ENCODE measurements around the gene TANC1.

Gene TANC1

DNA sequence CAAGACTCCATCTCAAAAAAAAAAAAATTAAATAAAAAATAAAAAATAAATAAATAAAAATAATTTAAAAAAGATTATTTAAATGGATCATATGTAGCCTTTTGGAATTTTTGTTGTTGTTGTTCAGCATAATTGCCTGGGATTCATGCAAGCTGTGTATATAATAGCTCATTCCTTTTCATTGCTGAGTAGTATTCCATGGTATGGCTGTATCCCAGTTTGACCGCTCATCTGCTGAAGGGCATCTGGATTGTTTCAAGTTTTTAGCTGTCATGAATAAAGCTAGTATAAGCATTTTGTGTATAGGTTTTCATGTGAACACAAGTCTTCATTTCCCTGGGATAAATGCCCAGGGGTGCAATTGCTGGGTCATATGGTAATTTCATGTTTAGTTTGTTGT is 6.4 kb upstream of the TANC1 start:
- DNase-seq (ENCODE audit: low read depth in 2 of 2), result no peak

DNA sequence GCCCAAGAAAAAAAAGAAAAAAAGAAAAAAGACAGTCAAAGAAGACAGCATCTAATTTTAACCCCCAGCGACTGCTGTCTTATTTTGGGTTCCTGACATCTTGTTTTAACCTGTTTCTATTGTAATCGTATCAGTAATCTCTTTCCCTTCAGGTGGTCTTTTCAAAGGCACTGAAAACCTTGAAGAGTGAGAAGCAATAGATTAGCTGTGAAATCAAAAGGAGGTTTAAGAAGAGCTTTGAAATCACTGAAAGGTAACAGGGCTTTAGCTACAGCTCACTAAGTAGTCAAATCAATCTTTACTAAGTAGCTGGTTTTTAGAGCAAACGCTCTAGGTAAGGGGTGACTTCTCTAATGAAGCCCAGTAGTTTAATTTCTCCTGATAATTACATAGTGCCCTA is 5.4 kb upstream of the TANC1 start:
- DNase-seq (ENCODE audit: low read depth in 2 of 2), result no peak

DNA sequence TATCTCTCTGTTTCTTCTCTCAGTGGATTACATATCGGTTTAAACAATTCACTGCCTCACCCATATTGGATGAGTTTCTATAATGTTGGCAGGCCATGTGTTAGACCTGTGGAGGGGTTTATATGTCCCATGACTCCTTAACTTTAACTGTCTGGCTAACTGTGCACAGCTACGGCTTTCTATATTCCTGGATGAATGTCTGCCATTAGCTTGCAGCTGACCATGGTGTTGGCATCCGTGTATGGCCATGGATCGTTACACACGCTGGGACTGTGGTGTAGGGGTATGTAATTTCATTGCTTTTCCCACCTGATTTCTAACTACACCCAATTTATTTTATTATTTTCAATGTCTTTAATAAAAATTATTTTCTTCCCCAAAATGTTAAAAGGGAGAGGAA is 3.3 kb upstream of the TANC1 start:
- no peak for DNase-seq (ENCODE audit: low read depth in 2 of 2)

DNA sequence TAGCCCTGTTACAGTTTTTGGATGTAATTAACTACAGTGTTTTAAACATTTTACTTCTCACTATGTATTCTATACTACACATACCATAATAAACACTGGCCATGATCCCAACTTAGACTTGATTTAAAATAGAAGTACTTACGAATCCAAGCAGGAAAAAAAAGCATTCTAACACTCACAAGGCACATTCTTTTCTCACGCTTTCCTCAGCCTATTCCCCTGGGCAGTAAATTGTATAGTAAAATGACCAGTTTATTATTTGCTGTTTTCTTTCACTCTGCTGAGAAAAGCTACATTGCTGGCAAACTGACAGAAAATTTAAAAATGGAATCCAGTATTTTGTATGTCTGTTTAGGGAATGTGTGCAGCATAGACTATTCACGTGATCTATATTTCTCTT is 2.8 kb upstream of the TANC1 start:
- DNase-seq (ENCODE audit: low read depth in 2 of 2), result no peak

DNA sequence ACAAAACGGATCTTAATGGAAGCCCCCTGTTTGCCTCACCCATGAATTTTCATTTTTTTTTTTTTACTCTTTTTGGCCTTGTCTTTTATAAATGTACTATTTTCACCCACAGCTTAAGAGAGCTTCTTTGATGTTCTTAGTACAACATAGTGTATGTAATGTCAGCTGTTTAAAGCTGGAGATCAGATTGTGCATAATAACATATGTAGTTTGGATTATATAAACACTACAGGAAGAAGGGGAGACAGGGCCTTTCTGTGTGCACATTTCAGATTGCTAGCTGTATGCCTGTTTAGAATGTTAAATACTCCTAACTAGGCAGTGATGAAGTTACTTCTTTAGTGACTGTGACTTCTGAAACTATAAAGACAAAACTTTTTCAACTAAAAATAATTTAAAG is 2.1 kb upstream of the TANC1 start:
- no peak for DNase-seq (ENCODE audit: low read depth in 2 of 2)

DNA sequence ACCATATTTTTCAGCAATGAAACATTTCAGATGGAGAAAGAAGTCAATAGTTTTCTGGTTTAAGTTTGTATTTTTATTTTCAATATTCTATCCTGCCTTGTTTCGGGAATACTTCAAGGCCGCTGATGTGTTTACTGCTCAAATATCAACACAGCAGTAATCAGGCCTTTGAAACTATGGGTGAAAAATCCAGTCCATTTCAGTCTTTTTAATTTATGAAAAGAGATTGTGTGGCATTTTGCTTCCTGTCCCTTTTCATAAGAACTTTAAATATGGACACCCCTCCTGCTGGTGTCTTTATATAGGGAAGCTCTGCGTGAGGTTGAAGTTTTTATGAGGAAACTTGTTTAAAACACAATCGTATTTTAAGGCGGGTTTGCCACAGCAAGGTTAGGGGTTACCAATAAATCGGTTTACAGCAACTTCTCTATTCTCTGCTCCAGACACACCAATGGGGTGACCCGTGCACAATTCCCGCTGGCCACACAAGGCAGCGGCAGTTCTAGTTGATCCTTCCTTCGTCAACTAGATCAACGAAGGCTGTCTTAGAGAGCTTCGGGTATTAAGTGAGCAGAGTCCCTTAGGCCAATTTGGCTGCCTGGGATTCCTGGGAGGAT is 1.2 kb upstream of the TANC1 start:
- DNase-seq (ENCODE audit: low read depth in 2 of 2), result no peak

DNA sequence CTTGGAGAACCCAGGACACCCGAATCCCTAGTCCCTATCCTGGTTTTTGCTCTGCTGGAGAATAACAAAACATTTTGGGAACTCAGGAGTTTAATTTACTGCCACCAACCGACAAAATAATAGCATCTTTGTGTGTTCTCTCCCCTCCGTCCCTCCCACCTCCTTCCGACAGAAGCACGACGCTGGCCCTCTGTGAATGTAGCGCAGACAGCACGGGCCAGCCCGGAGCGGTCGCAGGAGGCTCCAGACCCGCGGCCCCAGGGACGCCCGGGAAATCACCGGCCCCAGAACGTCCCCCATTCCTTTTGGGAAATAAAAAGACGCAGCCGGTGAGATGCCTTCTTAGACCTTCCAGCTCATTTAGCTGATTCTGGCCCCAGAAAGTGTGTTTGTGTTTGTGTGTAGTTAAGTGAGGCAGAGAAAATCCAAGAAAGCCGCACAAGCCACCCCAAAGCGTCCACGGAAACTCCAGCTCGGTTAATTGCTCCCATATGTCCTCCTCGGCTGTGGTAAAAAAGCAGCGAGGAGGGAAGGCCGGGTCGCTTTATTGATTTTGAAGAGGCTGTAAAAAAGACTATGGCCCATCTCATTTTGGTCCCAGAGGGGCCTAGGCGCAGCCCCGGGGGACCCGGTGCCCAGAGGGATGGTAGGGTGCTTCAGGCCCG is 577 bp upstream of the TANC1 start:
- no peak for DNase-seq (ENCODE audit: low read depth in 2 of 2)

DNA sequence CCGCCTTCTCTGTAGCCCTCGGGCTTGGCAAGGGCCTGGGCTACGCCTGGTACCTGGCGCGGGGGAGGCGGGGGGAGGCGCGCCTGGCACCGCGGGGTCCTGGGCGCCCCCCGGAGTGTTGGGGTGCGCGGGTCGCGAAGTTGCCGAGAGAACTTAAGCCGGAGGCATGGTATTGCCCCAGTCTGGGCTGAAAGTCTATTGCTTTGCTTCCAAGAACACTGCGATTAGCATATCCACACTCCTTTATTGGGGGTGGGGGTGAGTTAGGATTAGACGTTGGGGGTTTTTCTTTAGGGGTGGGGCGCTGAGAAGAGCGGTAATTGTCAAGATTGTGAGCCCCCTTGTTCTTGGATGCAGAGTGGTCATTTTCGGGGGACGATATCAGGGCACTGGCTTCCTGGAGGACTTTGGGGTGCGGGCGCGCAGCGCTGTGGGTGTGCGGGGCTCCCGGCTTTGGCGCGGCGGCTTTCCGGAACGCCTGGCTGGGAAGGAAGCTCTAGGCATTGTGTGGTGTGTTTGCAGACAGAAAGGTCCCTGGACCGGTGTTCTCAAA is 798 bp downstream of the TANC1 start:
- no peak for DNase-seq (ENCODE audit: low read depth in 2 of 2)

DNA sequence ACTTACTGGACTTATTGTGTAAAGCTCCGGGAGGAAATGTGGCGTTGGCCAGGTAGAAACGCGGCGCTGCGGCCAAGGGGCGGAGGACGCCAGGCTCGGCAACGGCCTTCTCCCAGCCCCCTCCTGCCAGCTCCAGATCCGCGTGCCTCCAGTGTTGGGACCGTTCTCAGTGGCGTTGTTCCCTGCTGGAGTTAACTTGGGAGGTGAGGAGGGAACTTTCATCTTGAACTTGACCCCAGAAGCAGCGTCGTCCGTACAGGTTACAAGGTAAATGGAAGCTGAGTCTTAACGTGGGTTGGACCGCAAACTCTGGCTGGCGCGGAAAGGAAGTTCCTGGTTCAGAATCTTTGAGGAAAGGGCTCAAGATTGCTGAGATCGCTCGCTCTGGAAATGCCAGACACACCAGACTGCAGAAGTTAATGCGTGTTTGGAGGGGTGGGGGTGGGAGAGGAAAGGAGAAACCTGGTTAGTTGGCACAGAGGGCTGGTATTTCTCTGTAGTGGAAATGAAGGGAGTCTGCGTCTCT is 1.3 kb downstream of the TANC1 start:
- no peak for DNase-seq (ENCODE audit: low read depth in 2 of 2)

DNA sequence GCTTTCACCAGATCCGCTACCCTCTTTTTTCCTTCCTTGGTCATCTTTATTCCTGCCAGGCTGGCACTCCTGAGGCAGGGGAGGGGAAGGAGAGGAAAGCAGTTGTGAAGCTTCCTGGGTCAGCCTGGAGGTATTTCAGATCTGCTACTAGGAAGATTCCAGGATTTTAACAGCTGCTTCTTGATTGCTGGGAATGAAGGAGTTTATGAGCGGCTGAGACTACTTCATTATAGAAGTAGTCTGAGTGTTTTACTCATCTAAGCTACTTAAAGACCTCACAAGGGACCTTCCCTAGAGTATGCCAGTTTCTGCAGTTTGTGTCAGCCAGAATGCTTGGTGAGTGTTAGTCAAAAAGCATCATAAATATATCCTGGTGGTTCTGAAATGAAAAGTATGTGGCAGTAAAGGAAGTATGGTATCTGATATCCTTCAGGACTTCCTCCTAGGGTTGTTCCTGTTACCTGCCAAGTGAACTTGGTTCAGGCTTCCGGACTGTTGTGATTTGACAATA is 1.9 kb downstream of the TANC1 start:
- DNase-seq (ENCODE audit: low read depth in 2 of 2), result no peak

DNA sequence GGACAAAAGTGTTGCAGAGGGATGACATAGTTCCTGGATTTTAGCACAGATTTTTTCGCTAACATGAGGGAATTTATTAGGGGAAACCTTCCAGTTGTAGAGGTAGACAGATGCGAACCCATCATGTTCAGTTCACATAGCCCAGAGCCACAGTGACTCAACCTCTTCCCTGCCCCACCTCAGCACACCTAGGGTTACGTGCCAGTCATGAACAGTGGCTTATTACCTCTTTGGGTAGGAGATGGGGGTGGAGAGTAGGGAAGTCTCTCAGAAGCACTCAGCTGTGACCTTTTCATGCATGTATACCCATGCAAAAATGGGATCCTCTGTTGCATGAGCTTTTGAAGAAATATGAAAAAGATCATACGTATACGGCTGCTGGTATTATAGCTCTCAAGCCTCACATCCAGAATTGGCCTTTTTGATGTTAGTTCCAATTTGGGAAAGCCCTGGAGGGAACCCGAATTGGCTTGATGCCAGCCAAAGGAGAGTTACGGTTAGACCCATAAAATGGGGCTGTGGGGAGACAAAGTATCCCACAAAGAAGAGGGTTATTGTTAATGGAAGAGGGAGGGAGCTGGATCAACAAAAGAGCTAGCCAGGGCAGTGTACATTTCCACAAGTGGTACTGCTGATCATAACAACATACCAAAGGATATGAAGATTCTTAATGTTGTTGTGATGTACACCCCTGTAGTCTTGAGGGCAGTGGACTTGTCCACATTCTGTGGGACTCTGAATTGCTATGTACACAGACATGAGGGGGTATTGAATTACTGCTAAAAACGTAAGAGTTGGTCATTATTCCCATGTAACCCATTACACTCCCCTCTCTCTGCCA is 4.9 kb downstream of the TANC1 start:
- DNase-seq (ENCODE audit: low read depth in 2 of 2), result no peak

DNA sequence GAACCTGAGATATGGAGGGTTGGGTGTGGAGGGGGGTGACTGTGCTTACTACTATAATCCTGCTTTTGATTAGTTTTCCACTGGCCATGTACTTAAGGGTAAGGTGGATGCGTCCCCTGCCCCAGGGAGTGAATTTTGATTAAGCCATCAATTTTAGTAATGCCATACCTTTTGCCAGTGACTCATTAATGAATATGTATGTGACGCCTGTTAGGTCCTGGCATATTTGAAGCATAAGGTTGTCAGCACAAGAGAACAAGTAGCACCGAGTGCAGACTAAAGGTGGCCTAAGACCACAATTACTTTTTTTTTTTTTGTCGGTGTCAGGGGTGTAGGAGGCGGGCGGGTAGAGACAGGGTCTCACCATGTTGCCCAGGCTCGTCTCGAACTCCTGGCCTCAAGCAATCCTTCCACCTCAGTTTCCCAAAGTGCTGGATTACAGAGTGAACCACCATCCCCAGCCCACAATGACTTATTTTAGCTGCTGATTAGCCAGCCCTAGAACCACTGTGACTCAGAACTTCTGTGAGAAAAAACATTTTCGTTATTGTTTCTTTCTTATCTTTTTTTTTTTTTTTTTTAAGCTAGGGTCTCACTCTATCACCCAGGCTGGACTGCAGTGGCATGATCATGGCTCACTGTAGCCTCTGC is 7.0 kb downstream of the TANC1 start:
- DNase-seq (ENCODE audit: low read depth in 2 of 2), result no peak

DNA sequence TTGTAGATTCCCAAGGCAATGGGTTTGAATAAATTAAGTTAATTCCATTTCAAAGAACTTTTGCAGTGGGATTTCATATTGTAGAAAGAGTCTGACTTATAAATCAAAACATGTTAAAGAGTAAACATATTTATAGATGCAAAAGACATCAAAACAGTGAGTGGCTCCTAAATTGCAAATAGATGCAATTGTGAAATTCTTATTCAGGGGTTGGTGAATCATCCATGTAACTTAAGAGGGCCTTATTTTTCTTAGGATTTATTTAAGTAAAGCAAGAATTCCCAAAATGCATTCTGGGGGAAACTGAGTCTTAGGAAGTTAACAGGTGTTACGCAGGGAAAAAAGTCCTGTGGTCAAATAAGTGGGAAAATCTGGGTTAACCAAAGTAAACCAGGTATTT is 11.3 kb downstream of the TANC1 start:
- no peak for DNase-seq (ENCODE audit: low read depth in 2 of 2)

DNA sequence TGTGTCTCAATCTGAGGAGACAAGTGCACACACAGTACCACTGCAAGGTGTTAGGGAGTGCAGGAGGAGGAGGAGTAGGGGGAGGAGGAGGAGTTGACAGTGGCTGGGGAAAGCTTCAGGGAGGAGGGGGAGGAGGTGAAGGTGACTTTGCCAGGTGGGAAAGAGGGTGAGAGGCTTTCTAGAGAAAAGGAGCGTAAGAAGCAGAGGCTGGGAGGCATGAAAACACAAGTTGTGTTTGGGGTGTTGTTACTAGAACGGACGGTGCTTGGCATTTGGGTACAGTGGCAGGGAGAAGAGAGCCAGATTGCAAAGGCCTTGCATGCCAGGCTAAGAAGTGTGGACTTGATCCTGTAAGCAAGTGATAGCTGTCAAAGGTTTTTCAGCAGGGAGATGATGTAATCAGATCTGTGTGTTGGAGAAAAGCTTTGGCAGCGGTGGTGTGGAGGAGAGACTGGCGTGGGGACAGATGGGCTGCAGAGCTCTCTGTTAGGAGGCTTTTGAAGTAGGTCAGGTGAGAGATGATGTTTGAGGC is 16.2 kb downstream of the TANC1 start:
- no peak for DNase-seq (ENCODE audit: low read depth in 2 of 2)

DNA sequence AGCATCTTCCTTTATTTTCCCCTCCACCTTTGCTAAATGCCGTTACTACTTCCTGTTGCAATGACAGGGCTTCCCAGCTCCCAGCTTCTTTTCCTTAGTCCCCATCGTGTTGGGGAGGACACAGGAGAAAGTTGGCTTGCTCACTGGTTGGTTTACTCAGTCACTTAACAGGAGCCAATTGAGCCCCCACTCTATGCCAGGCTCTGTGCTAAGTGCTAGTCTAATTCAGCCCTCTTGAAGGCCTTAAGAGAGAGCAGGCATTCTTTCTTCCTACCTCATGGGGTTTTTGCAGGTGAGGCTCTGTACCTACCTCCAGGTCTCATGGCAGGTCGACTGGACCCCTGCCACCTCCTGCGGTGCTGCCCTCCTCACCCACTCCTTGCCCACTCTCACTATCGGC is 20.1 kb downstream of the TANC1 start:
- no peak for DNase-seq (ENCODE audit: low read depth in 2 of 2)

DNA sequence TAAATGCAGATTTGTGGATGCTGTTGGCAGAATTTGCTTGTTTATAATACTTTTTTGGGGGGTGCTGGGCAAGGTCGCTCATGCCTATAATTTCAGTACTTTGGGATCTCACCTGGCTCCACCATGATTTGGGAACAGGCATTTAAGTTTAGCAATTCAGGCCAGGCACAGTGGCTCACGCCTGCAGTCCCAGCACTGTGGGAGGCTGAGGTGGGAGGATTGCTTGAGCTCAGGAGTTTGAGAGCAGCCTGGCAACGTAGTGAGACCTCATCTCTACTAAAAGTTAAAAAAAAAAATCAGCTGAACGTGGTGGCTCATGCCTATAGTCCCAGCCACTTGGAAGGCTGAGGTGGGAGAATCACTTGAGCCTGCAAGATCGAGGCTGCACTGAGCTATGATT is 20.7 kb downstream of the TANC1 start:
- DNase-seq (ENCODE audit: low read depth in 2 of 2), result no peak

DNA sequence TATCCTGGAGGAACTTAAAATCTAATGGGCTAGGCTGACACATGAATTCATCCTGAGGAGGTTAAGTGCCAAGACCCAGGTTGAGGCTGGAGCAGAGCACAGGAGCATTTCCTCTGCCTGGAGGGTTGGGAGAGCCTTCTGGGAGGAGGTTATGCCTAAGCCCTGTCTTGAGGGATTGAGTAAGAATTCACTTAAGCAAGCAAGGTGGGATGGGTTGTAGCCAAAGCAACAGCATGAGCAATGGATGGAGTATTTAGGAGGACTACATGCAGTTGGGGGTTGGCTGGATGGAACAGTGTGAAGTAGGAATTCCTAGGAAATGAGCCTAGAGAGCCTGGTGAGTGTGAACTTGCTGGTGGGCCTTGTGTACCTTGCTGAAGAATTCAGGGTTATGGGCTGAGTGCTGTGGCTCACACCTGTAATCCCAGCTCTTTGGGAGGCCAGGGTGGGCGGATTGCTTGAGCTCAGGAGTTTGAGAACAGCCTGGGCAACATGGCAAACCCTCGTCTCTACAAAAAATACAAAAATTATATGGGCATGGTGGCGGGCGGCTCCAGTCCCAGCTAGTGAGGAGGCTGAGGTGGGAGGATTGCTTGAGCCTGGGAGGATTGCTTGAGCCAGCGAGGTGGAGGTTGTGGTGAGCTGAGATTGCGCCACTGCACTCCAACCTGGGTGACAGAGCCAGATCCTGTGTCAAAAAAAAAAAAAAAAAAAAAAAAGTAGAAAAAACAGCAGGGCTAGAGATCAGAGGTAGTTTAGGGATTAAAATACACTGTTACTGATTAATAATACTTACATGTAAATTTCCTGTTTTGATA is 22.2 kb downstream of the TANC1 start:
- DNase-seq (ENCODE audit: low read depth in 2 of 2), result no peak

DNA sequence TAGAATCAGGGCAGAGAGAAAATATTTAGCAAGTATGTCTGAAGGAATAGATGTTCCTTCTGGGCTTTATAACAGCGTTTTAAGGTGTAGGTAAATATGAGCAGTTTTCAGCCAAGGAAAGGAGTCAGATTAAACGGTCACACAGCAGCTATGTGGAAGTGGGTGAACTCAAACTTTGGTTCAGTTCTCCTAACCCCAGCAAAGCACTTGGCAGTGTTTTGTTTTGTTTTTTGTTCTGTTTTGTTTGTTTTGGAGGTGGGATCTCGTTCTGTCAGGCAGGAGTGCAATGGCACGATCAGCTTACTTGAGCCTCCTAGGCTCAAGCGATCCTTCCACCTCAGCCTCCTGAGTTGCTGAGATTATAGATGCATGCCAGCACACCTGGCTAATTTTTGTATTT is 24.6 kb downstream of the TANC1 start:
- DNase-seq (ENCODE audit: low read depth in 2 of 2), result no peak

DNA sequence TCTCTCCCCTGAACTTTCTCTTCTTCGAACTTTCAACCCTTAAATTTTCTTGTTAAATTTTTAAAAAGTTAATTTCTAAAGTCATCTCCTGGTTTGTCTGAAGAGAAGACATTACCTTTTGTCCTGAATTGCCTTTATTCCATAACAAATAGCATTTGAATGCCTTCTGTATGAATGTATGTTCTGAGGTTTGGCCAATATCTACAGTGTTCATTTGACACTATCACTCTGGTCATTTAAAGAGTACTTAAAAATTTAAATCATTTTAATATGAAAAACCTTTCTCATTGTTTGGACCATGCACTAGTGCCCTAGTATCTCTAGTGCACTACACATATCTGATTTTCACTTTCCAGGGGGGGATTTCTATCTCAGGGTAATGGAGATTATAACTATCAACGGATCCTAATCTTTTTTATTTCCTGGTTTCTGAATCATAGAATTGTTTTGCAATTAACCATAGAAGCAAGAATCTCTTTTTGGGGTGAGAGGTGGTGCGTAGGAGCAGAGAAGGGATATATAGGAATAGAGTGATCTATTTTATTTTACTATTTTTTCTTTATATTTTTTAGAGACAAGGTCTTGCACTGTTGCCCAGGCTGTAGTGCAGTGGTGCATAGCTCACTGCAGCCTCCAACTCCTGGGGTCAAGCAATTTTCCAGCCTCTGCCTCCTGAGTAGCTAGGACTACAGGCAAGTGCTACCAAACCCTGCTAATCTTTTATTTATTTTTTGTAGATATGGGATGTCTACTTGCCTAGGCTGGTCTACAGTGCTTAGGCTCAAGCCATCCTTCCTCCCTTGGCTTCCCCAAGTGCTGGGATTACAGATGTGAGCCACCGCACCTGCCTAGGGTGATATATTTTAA is 25.5 kb downstream of the TANC1 start:
- no peak for DNase-seq (ENCODE audit: low read depth in 2 of 2)
